ENCODE data around the gene STIM2. TPM values are rescaled to one million over a fixed set of nuclear protein-coding genes. Genes with fewer than 3 reads are reported as not detected.
"Not testable (repeated sequence)": the region's sequence is repeated elsewhere in the genome, so short reads cannot be mapped to it uniquely, and the experiment has no call there.

Gene STIM2
- total RNA-seq, 1 donor from 2014 or later, result 25.8 TPM

- H3K4me1 Mint-ChIP-seq, result peaks cover 6% of the 10 kb centered on the region
- no peak overlapping the region for H3K9ac ChIP-seq
- TF ChIP-seq EZH2phosphoT487 (IDR thresholded peaks at IDR 0.05) (no peak), CTCF (IDR thresholded peaks at IDR 0.05) (no peak), EZH2 (IDR thresholded peaks at IDR 0.05) (no peak)
- no peaks in the 10 kb centered on the region for H3K36me3 ChIP-seq
- H3K27me3 ChIP-seq, result no peaks in the 10 kb centered on the region
- peaks cover 5% of the 10 kb centered on the region for H3K36me3 Mint-ChIP-seq
- H3K27me3 Mint-ChIP-seq (ENCODE audit: insufficient read depth, low read depth), result no peaks in the 10 kb centered on the region
- H2AFZ ChIP-seq (replicated peaks), result no peak overlapping the region
- H3K4me3 ChIP-seq, result no peak overlapping the region
- H3K4me3 Mint-ChIP-seq, result no peak overlapping the region
- no peaks in the 10 kb centered on the region for H3K9me3 Mint-ChIP-seq
- H3F3A ChIP-seq (ENCODE audit: low read depth), result peaks cover 4% of the 10 kb centered on the region
- no peak overlapping the region for H3K27ac ChIP-seq
- no peak overlapping the region for H3K27ac Mint-ChIP-seq
- H3K79me2 ChIP-seq (ENCODE audit: low read depth), result no peaks in the 10 kb centered on the region
- peaks cover 7% of the 10 kb centered on the region for H3K4me1 ChIP-seq
- H3K4me2 ChIP-seq, result no peak overlapping the region
- DNase-seq (ENCODE audit: low spot score), result no peak
- H4K20me1 ChIP-seq (ENCODE audit: low read depth), result no peaks in the 10 kb centered on the region
- H3K9me3 ChIP-seq (ENCODE audit: low read depth), result no peaks in the 10 kb centered on the region
Observed at GRCh38 chr4:27027428-27027827, 166.8 kb downstream of the STIM2 start.

GRCh38 chr4:27035127-27035526 is 174.5 kb downstream of the STIM2 start:
- H2AFZ ChIP-seq (replicated peaks); H3K27me3 ChIP-seq; H3K27ac Mint-ChIP-seq; H3K4me1 ChIP-seq; H3K79me2 ChIP-seq (ENCODE audit: low read depth); H3F3A ChIP-seq (ENCODE audit: low read depth); H3K4me1 Mint-ChIP-seq; DNase-seq (ENCODE audit: low spot score); H3K36me3 Mint-ChIP-seq; H3K36me3 ChIP-seq; H4K20me1 ChIP-seq (ENCODE audit: low read depth); H3K27ac ChIP-seq; H3K4me3 ChIP-seq; H3K9ac ChIP-seq; H3K4me2 ChIP-seq; H3K4me3 Mint-ChIP-seq; H3K27me3 Mint-ChIP-seq (ENCODE audit: insufficient read depth, low read depth): not testable (repeated sequence)
- peaks cover 13% of the 10 kb centered on the region for H3K9me3 ChIP-seq (ENCODE audit: low read depth)
- peaks cover 19% of the 10 kb centered on the region for H3K9me3 Mint-ChIP-seq

- no peaks in the 10 kb centered on the region for H3K4me1 Mint-ChIP-seq
- peaks cover 19% of the 10 kb centered on the region for H3K9me3 Mint-ChIP-seq
Observed at GRCh38 chr4:27040356-27040755, 179.7 kb downstream of the STIM2 start.

GRCh38 chr4:27042411-27042810 is 181.8 kb downstream of the STIM2 start:
- Histone ChIP-seq H3K4me2 (no peak overlapping the region), H3K36me3 (no peaks in the 10 kb centered on the region), H3K9me3 (ENCODE audit: low read depth) (no peaks in the 10 kb centered on the region), H2AFZ (replicated peaks) (no peak overlapping the region), H4K20me1 (ENCODE audit: low read depth) (no peaks in the 10 kb centered on the region), H3K4me1 (no peaks in the 10 kb centered on the region), H3K4me3 (no peak overlapping the region), H3K9ac (no peak overlapping the region), H3K27ac (no peak overlapping the region), H3K27me3 (no peaks in the 10 kb centered on the region), H3F3A (ENCODE audit: low read depth) (no peaks in the 10 kb centered on the region), H3K79me2 (ENCODE audit: low read depth) (no peaks in the 10 kb centered on the region)
- TF ChIP-seq EZH2phosphoT487 (IDR thresholded peaks at IDR 0.05) (no peak), EZH2 (IDR thresholded peaks at IDR 0.05) (no peak), CTCF (IDR thresholded peaks at IDR 0.05) (no peak)
- Mint-ChIP-seq H3K9me3 (peaks cover 5% of the 10 kb centered on the region), H3K4me3 (no peak overlapping the region), H3K27ac (no peak overlapping the region), H3K36me3 (no peaks in the 10 kb centered on the region), H3K27me3 (ENCODE audit: insufficient read depth, low read depth) (peaks cover 2% of the 10 kb centered on the region), H3K4me1 (no peaks in the 10 kb centered on the region)
- no peak for DNase-seq (ENCODE audit: low spot score)

More at GRCh38 chr4:27040356-27040755, 179.7 kb downstream of the STIM2 start:
- H3K27ac Mint-ChIP-seq, result no peak overlapping the region
- H3K4me2 ChIP-seq, result no peak overlapping the region
- no peaks in the 10 kb centered on the region for H3K27me3 ChIP-seq
- H3F3A ChIP-seq (ENCODE audit: low read depth), result no peaks in the 10 kb centered on the region
- no peak overlapping the region for H3K27ac ChIP-seq
- no peaks in the 10 kb centered on the region for H3K79me2 ChIP-seq (ENCODE audit: low read depth)
- no peaks in the 10 kb centered on the region for H3K36me3 ChIP-seq
- no peaks in the 10 kb centered on the region for H4K20me1 ChIP-seq (ENCODE audit: low read depth)
- no peak overlapping the region for H3K9ac ChIP-seq
- no peak for DNase-seq (ENCODE audit: low spot score)
- H3K4me3 Mint-ChIP-seq, result no peak overlapping the region
- H2AFZ ChIP-seq (replicated peaks), result no peak overlapping the region
- no peaks in the 10 kb centered on the region for H3K4me1 ChIP-seq
- H3K4me3 ChIP-seq, result no peak overlapping the region
- H3K9me3 ChIP-seq (ENCODE audit: low read depth), result peaks cover 13% of the 10 kb centered on the region
- H3K27me3 Mint-ChIP-seq (ENCODE audit: insufficient read depth, low read depth), result peaks cover 2% of the 10 kb centered on the region
- peaks cover 2% of the 10 kb centered on the region for H3K36me3 Mint-ChIP-seq
- no peak for TF ChIP-seq EZH2phosphoT487 (IDR thresholded peaks at IDR 0.05)

Measured in neural progenitor cell (in vitro differentiated cells).